ENCODE measurements around the gene TJP1.

DNA sequence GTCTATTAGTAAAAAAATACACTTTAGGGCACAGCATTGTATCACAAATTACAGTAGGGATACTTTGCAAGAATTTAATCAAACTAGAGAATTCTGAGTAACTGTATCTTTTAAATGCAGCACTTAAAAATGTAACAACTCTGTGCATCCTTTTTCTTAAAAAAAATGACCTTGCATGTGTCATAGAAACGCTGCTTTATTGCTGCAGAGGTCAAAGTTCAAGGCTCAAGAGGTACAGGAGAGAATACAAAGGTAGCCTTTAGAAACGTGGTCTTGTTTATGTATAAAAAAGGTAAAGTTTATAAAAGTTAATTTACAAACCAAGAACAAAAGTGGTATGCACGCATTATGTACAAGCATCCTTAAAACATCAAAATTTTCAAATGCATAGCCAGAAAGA, 122.0 kb downstream of the TJP1 start:
- TF ChIP-seq, protein P1, sequence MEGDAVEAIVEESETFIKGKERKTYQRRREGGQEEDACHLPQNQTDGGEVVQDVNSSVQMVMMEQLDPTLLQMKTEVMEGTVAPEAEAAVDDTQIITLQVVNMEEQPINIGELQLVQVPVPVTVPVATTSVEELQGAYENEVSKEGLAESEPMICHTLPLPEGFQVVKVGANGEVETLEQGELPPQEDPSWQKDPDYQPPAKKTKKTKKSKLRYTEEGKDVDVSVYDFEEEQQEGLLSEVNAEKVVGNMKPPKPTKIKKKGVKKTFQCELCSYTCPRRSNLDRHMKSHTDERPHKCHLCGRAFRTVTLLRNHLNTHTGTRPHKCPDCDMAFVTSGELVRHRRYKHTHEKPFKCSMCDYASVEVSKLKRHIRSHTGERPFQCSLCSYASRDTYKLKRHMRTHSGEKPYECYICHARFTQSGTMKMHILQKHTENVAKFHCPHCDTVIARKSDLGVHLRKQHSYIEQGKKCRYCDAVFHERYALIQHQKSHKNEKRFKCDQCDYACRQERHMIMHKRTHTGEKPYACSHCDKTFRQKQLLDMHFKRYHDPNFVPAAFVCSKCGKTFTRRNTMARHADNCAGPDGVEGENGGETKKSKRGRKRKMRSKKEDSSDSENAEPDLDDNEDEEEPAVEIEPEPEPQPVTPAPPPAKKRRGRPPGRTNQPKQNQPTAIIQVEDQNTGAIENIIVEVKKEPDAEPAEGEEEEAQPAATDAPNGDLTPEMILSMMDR (IDR thresholded peaks at IDR 0.05) = no peak
- TF ChIP-seq POLR2A (IDR thresholded peaks at IDR 0.05) = no peak
